Measurements from ENCODE around the gene SGMS1. TPM values are rescaled to one million over a fixed set of nuclear protein-coding genes. Genes with fewer than 3 reads are reported as not detected.
A peak's percentile ranks its signal among the peaks of the same experiment; 100 is the strongest.

Gene SGMS1
- total and polyA plus RNA-seq, 3 donors from 2014 or later = 30.6 to 90.9 (median 63.2) TPM

DNA sequence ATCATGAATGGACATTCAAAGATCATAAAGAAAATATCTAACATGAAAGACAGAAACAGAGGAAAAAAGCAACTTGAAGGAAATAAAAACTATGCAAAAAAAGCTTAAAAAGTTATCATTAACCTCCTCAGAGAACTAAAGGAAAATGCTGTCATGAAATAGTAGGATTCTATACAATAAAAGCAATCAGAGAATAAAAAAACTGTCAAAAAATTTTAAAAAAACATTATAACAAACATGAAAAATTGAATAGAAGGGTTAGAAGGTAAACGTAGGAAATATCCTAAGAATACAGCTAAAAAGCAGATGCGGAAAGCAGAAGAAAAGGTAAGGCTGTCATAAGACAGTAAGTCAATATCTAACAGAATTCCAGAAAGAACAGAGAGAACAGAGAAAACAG, 44.8 kb downstream of the SGMS1 start:
- TF ChIP-seq CTCF (IDR thresholded peaks at IDR 0.05) (no peak), POLR2A (IDR thresholded peaks at IDR 0.05) (no peak)
- intact Hi-C loops (cut with DNase I; ENCODE audit: low total_unique reads) = no loop called here
- Histone ChIP-seq H3K27me3 (no peaks in the 10 kb centered on the region), H3K4me3 (no peak overlapping the region), H3K36me3 (ENCODE audit: low read depth, missing control alignments) (no peaks in the 10 kb centered on the region), H3K27ac (peak overlapping the region in 1 of 2 donors; percentile 8), H3K9me3 (no peaks in the 10 kb centered on the region), H3K4me1 (peaks cover 31% of the 10 kb centered on the region)
- 85 to 92% methylated on average over 2 of the region's 2 CpGs for WGBS, 2 donors
- no peak for DNase-seq

GRCh38 chr10:50577681-50578350, 45.9 kb downstream of the SGMS1 start:
- intact Hi-C loops (cut with DNase I; ENCODE audit: low total_unique reads) = no loop called here
- Histone ChIP-seq H3K27ac (no peak overlapping the region), H3K27me3 (no peaks in the 10 kb centered on the region), H3K4me1 (peaks cover 31% of the 10 kb centered on the region), H3K9me3 (no peaks in the 10 kb centered on the region), H3K4me3 (no peak overlapping the region), H3K36me3 (ENCODE audit: low read depth, missing control alignments) (no peaks in the 10 kb centered on the region)
- no peak for TF ChIP-seq POLR2A (IDR thresholded peaks at IDR 0.05)
- no peak for TF ChIP-seq CTCF (IDR thresholded peaks at IDR 0.05)
- 34 to 45% methylated on average over 7 of the region's 7 CpGs for WGBS, 2 donors
- DNase-seq = peak; percentile 79

- Histone ChIP-seq H3K4me3 (no peak overlapping the region), H3K27me3 (no peaks in the 10 kb centered on the region), H3K4me1 (peaks cover 38% of the 10 kb centered on the region), H3K27ac (peak overlapping the region; percentile 15 to 35), H3K9me3 (no peaks in the 10 kb centered on the region), H3K36me3 (ENCODE audit: low read depth, missing control alignments) (no peaks in the 10 kb centered on the region)
- 41 to 67% methylated on average over 2 of the region's 2 CpGs for WGBS, 2 donors
- TF ChIP-seq CTCF (IDR thresholded peaks at IDR 0.05) (no peak), POLR2A (IDR thresholded peaks at IDR 0.05) (no peak)
- DNase-seq = no peak
- intact Hi-C loops (cut with DNase I; ENCODE audit: low total_unique reads) = no loop called here
Observed at GRCh38 chr10:50577010-50577409, 46.7 kb downstream of the SGMS1 start.

GRCh38 chr10:50576245-50576815, 47.4 kb downstream of the SGMS1 start:
- peak; percentile 55 for DNase-seq
- peaks cover 39% of the 10 kb centered on the region for H3K4me1 ChIP-seq

More at GRCh38 chr10:50576245-50576815, 47.4 kb downstream of the SGMS1 start:
- WGBS, 2 donors = 66 to 68% methylated on average over 4 of the region's 4 CpGs
- H3K27ac ChIP-seq = peak overlapping the region in 1 of 2 donors; percentile 35
- no peak overlapping the region for H3K4me3 ChIP-seq
- no peaks in the 10 kb centered on the region for H3K27me3 ChIP-seq
- TF ChIP-seq CTCF (IDR thresholded peaks at IDR 0.05) = no peak
- TF ChIP-seq POLR2A (IDR thresholded peaks at IDR 0.05) = no peak
- intact Hi-C loops (cut with DNase I; ENCODE audit: low total_unique reads) = no loop called here
- no peaks in the 10 kb centered on the region for H3K36me3 ChIP-seq (ENCODE audit: low read depth, missing control alignments)
- no peaks in the 10 kb centered on the region for H3K9me3 ChIP-seq

Data from testis (tissue), 3 donors.